Caco-2 (cell line): ENCODE measurements around the gene DYDC1. TPM values are rescaled to one million over a fixed set of nuclear protein-coding genes. Genes with fewer than 3 reads are reported as not detected.

ENCODE experiments used
- BruUV-seq: library from RNA; stranded (reverse); fragments of 400-500 nt; replicated peaks from 2 replicates; lab custom pipeline; 2021; lab: Mats Ljungman, UMichigan
- CTCF ChIA-PET: fragments of 300-600 bp; sonication (Branson Sonifier 250); formaldehyde crosslinking; loops from one replicate; lab custom pipeline; 2022; ENCODE audit warnings: antibody characterized with exemption; lab: Charles Lee
- POLR2A ChIA-PET: fragments of 300-600 bp; sonication (Branson Sonifier 250); formaldehyde crosslinking; loops from one replicate; lab custom pipeline; 2022; ENCODE audit warnings: antibody characterized with exemption; lab: Charles Lee
- DNase-seq, 2 experiments: peaks; one replicate each; pipeline versions ENCODE4 v3.0.0 to v3.0.0-alpha.2; 2020 to 2022
- H3K27me3 ChIP-seq: replicated peaks from 2 replicates; pipeline ENCODE4 v1.6.0; 2011; ENCODE audit warnings: low read length; ENCODE audit not compliant: control insufficient read depth, insufficient read depth
- H3K36me3 ChIP-seq: 2 replicates; pipeline ENCODE4 v1.5.1; 2011; ENCODE audit warnings: low read length; ENCODE audit not compliant: control insufficient read depth, insufficient read depth
- H3K4me1 ChIP-seq: fragments of 250-450 bp; sonication (Bioruptor Pico); 2 replicates; pipeline ENCODE4 v1.5.1; 2020; ENCODE audit warnings: mild to moderate bottlenecking
- H3K4me3 ChIP-seq: 2 replicates; pipeline ENCODE4 v1.5.1; 2011; ENCODE audit warnings: low read depth, mild to moderate bottlenecking, control low read depth, low read length
- H3K9me3 ChIP-seq: fragments of 250-450 bp; sonication (Bioruptor Pico); 2 replicates; pipeline ENCODE4 v1.5.1; 2020; ENCODE audit warnings: mild to moderate bottlenecking, moderate library complexity
- H3K27ac Mint-ChIP-seq: one replicate; pipeline ENCODE4 v1.8.0; 2022; ENCODE audit warnings: mixed read lengths; ENCODE audit not compliant: unreplicated experiment
- H3K27me3 Mint-ChIP-seq: one replicate; pipeline ENCODE4 v1.8.0; 2022; ENCODE audit warnings: mixed read lengths; ENCODE audit not compliant: insufficient read depth, unreplicated experiment
- H3K36me3 Mint-ChIP-seq: one replicate; pipeline ENCODE4 v1.8.0; 2022; ENCODE audit warnings: mild to moderate bottlenecking, mixed read lengths; ENCODE audit not compliant: insufficient read depth, unreplicated experiment
- H3K4me1 Mint-ChIP-seq: one replicate; pipeline ENCODE4 v1.8.0; 2022; ENCODE audit warnings: low read depth, mixed read lengths; ENCODE audit not compliant: unreplicated experiment
- H3K4me3 Mint-ChIP-seq: one replicate; pipeline ENCODE4 v1.8.0; 2022; ENCODE audit warnings: mild to moderate bottlenecking, moderate library complexity, mixed read lengths; ENCODE audit not compliant: unreplicated experiment
- H3K9me3 Mint-ChIP-seq: one replicate; pipeline ENCODE4 v1.8.0; 2022; ENCODE audit warnings: mixed read lengths; ENCODE audit not compliant: unreplicated experiment
- intact Hi-C: fragments of 100-400 bp; cut with micrococcal nuclease; formaldehyde crosslinking; loops from one replicate; pipeline ENCODE4 v1.10.0; 2022; ENCODE audit not compliant: unreplicated experiment
- total RNA-seq: library from RNA; stranded (reverse); gene quantifications from 2 replicates; pipeline ENCODE4 v1.2.3, GENCODE V29; 2022
- TF ChIP-seq, protein P1 (sequence below), 2 experiments: fragments of 200-600 bp in 1 of 2; IDR thresholded peaks; 1 replicate in 1 of 2; 2 replicates in 1 of 2; pipeline versions ENCODE4 v1.5.1 to v1.8.0; 2011 to 2022; ENCODE audit warnings: antibody characterized with exemption in 1 of 2, control low read depth in 1 of 2, inconsistent platforms in 1 of 2, low read depth in 1 of 2, low read length in 1 of 2, mild to moderate bottlenecking in 1 of 2, moderate library complexity in 1 of 2; ENCODE audit not compliant: insufficient read depth in 1 of 2, severe bottlenecking in 1 of 2, unreplicated experiment in 1 of 2

Gene DYDC1
- total RNA-seq, 1 experiment from 2014 or later, result not detected

DNA sequence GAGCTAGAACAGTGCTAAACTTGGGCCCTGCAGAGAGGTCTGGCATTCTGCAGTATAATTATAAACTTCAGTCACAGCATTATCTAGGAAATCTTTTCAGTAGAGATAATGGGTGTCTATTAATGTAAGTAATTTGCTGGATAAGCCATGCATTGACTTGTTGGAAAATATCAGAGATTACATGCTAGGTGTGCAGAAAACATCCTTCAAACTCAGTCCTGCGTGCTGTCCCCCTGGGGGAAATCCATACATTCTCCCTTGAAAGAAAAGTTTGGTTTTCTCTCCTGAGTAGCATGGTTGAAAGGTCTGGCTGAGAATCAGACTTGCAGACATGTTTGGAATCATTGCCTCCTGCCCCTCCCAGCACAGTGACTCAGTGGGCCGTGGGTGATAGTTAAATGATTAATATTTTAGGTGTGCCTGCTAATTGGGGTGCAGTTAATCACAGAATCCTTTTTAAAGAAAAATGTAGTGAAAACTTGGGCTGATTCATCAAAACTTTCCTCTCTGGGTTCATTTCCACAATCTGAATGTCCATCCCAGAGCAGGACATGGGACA, 37.9 kb upstream of the DYDC1 start:
- POLR2A ChIA-PET, result interaction anchor here (0.7 kb wide), 1 partner anchor 11 kb away, joined by 4 read pairs; no protein-coding TSS in a partner anchor
- CTCF ChIA-PET, result no interaction called here
- BruUV-seq, result no TSS peak

DNA sequence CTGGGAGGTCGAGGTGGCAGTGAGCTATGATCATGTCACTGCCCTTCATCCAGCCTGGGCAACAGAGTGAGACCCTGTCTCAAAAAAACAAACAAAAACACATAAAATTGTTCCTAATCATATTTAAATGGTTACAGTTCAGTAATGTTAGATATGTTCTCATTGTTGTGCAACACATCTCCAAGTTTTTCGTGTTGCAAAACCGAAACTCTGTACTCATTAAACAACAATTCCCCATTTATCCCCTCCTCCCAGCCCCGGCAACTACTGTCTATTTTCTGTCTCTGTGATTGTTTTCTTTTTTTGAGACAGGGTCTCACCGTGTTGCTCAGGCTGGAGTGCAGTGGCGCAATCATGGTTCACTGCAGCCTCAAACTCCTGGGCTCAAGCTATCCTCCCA, 35.7 kb upstream of the DYDC1 start:
- no peaks in the 10 kb centered on the region for H3K9me3 ChIP-seq
- no TSS peak for BruUV-seq
- Mint-ChIP-seq H3K27ac (no peak overlapping the region), H3K4me1 (no peaks in the 10 kb centered on the region), H3K27me3 (no peaks in the 10 kb centered on the region), H3K36me3 (no peaks in the 10 kb centered on the region), H3K9me3 (no peaks in the 10 kb centered on the region), H3K4me3 (no peak overlapping the region)
- DNase-seq, result no peak
- intact Hi-C loops, result no loop called here
- ChIA-PET POLR2A (no interaction called here), CTCF (no interaction called here)
- H3K27me3 ChIP-seq, result no peaks in the 10 kb centered on the region
- no peaks in the 10 kb centered on the region for H3K36me3 ChIP-seq
- TF ChIP-seq, protein P1, sequence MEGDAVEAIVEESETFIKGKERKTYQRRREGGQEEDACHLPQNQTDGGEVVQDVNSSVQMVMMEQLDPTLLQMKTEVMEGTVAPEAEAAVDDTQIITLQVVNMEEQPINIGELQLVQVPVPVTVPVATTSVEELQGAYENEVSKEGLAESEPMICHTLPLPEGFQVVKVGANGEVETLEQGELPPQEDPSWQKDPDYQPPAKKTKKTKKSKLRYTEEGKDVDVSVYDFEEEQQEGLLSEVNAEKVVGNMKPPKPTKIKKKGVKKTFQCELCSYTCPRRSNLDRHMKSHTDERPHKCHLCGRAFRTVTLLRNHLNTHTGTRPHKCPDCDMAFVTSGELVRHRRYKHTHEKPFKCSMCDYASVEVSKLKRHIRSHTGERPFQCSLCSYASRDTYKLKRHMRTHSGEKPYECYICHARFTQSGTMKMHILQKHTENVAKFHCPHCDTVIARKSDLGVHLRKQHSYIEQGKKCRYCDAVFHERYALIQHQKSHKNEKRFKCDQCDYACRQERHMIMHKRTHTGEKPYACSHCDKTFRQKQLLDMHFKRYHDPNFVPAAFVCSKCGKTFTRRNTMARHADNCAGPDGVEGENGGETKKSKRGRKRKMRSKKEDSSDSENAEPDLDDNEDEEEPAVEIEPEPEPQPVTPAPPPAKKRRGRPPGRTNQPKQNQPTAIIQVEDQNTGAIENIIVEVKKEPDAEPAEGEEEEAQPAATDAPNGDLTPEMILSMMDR (IDR thresholded peaks at IDR 0.05; ENCODE audit: insufficient read depth in 1 of 2, low read depth in 1 of 2, low read length in 1 of 2, severe bottlenecking in 1 of 2, unreplicated experiment in 1 of 2), result no peak
- H3K4me3 ChIP-seq, result no peak overlapping the region
- H3K4me1 ChIP-seq, result peaks cover 7% of the 10 kb centered on the region; the same call in 1 of the 2 replicates

More for the DNA sequence above, 37.9 kb upstream of the DYDC1 start:
- no peaks in the 10 kb centered on the region for H3K4me1 Mint-ChIP-seq
- Histone ChIP-seq H3K36me3 (no peaks in the 10 kb centered on the region), H3K9me3 (no peaks in the 10 kb centered on the region), H3K4me1 (peaks cover 7% of the 10 kb centered on the region; the same call in 1 of the 2 replicates), H3K27me3 (no peaks in the 10 kb centered on the region), H3K4me3 (no peak overlapping the region)
- TF ChIP-seq, protein P1 (IDR thresholded peaks at IDR 0.05; ENCODE audit: insufficient read depth in 1 of 2, low read depth in 1 of 2, low read length in 1 of 2, severe bottlenecking in 1 of 2, unreplicated experiment in 1 of 2), result no peak
- no peaks in the 10 kb centered on the region for H3K9me3 Mint-ChIP-seq
- H3K27me3 Mint-ChIP-seq, result no peaks in the 10 kb centered on the region
- no peak overlapping the region for H3K4me3 Mint-ChIP-seq
- no peak overlapping the region for H3K27ac Mint-ChIP-seq
- no peaks in the 10 kb centered on the region for H3K36me3 Mint-ChIP-seq
- DNase-seq, result no peak
- intact Hi-C loops, result no loop called here

DNA sequence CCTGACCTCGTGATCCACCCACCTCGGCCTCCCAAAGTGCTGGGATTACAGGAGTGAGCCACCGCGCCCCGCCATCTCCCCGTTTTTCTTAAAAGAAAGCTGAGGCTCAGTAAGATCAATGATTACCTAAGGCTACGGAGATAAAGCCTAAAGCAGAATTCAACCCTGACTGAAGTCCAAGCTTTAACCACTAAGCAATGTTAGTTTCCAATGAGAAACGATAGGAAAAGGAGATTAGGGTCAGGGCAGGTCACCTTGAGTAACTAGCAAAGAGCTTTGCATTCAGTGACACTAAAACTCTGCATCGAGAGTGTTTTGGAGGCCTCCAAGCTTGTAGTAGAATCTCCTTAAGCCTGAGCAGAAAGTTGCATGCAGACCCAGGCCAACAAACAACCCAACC, 34.2 kb upstream of the DYDC1 start:
- no peaks in the 10 kb centered on the region for H3K9me3 ChIP-seq
- ChIA-PET POLR2A (no interaction called here), CTCF (interaction anchor here (0.7 to 1.0 kb wide), 2 partner anchors 13 to 763 kb away, joined by 3 to 4 read pairs; no protein-coding TSS in a partner anchor)
- intact Hi-C loops, result no loop called here
- H3K4me1 Mint-ChIP-seq, result no peaks in the 10 kb centered on the region
- H3K9me3 Mint-ChIP-seq, result no peaks in the 10 kb centered on the region
- H3K27me3 ChIP-seq, result no peaks in the 10 kb centered on the region
- no peaks in the 10 kb centered on the region for H3K36me3 ChIP-seq
- no peak overlapping the region for H3K27ac Mint-ChIP-seq
- TF ChIP-seq, protein P1 (IDR thresholded peaks at IDR 0.05; ENCODE audit: insufficient read depth in 1 of 2, low read depth in 1 of 2, low read length in 1 of 2, severe bottlenecking in 1 of 2, unreplicated experiment in 1 of 2), result no peak
- H3K4me3 ChIP-seq, result no peak overlapping the region
- no peak overlapping the region for H3K4me3 Mint-ChIP-seq
- no peaks in the 10 kb centered on the region for H3K36me3 Mint-ChIP-seq
- H3K27me3 Mint-ChIP-seq, result no peaks in the 10 kb centered on the region
- DNase-seq, result no peak
- no TSS peak for BruUV-seq
- H3K4me1 ChIP-seq, result peaks cover 7% of the 10 kb centered on the region; the same call in 1 of the 2 replicates
